CD14-positive monocyte (primary cell): Measurements from ENCODE around the gene CPNE2. TPM values are rescaled to one million over a fixed set of nuclear protein-coding genes. Genes with fewer than 3 reads are reported as not detected.

Experiments
- DNase-seq, 3 donors: peaks; one replicate each; pipeline ENCODE4 v3.0.0-alpha.2; 2011 to 2022
- H2AFZ ChIP-seq: 2 replicates; pipeline ENCODE4 v1.6.0; 2012; ENCODE audit warnings: mild to moderate bottlenecking, low read depth, low read length, inconsistent platforms; ENCODE audit not compliant: insufficient read depth, poor library complexity, severe bottlenecking
- H3K27ac ChIP-seq, 2 donors: 1 replicate in 1 of 2; 2 replicates in 1 of 2; pipeline ENCODE4 v1.5.1; 2012 to 2013; ENCODE audit warnings: low read length in 2 of 2, control low read depth in 1 of 2, inconsistent platforms in 1 of 2, low read depth in 1 of 2, mild to moderate bottlenecking in 1 of 2
- H3K27me3 ChIP-seq, 2 donors: one replicate each; pipeline versions ENCODE4 v1.6.0 to v1.6.1; 2011 to 2013; ENCODE audit warnings: low read length in 2 of 2; ENCODE audit not compliant: control insufficient read depth in 2 of 2, insufficient read depth in 2 of 2
- H3K36me3 ChIP-seq, 2 donors: replicated peaks in 1 of 2; 1 replicate in 1 of 2; 2 replicates in 1 of 2; pipeline versions ENCODE4 v1.5.1 to v1.6.1; 2012 to 2013; ENCODE audit warnings: low read length in 2 of 2, control low read depth in 1 of 2, inconsistent platforms in 1 of 2, mild to moderate bottlenecking in 1 of 2; ENCODE audit not compliant: insufficient read depth in 2 of 2, control insufficient read depth in 1 of 2
- H3K4me1 ChIP-seq, 2 donors: 1 replicate in 1 of 2; 2 replicates in 1 of 2; pipeline versions ENCODE4 v1.5.1 to v1.6.1; 2012 to 2013; ENCODE audit warnings: low read length in 2 of 2, control low read depth in 1 of 2, inconsistent platforms in 1 of 2, mild to moderate bottlenecking in 1 of 2, moderate library complexity in 1 of 2; ENCODE audit not compliant: insufficient read depth in 2 of 2, control insufficient read depth in 1 of 2
- H3K4me2 ChIP-seq: replicated peaks from 2 replicates; pipeline ENCODE3; 2012; ENCODE audit warnings: low read length, moderate library complexity, mild to moderate bottlenecking; ENCODE audit not compliant: poor library complexity, severe bottlenecking; ENCODE audit errors: extremely low read depth
- H3K4me3 ChIP-seq, 3 experiments: fragments of 200-600 bp in 1 of 3; sonication (generic) in 1 of 3; replicated peaks in 1 of 3; 1 replicate in 2 of 3; 2 replicates in 1 of 3; pipeline ENCODE4 v1.5.1; 2011 to 2013; ENCODE audit warnings: low read length in 3 of 3, mild to moderate bottlenecking in 3 of 3, control low read depth in 2 of 3, low read depth in 2 of 3, inconsistent platforms in 1 of 3, moderate library complexity in 1 of 3
- H3K79me2 ChIP-seq: 2 replicates; pipeline ENCODE4 v1.6.0; 2012; ENCODE audit warnings: mild to moderate bottlenecking, control low read depth, inconsistent platforms, low read length, moderate library complexity; ENCODE audit not compliant: insufficient read depth
- H3K9ac ChIP-seq: 2 replicates; pipeline ENCODE4 v1.6.0; 2017; ENCODE audit warnings: low read length, mild to moderate bottlenecking; ENCODE audit not compliant: insufficient read depth, poor library complexity, severe bottlenecking
- H3K9me3 ChIP-seq, 2 donors: replicated peaks in 1 of 2; 1 replicate in 1 of 2; 2 replicates in 1 of 2; pipeline versions ENCODE4 v1.5.1 to v1.6.1; 2012 to 2013; ENCODE audit warnings: low read length in 2 of 2, control low read depth in 1 of 2; ENCODE audit not compliant: control insufficient read depth in 1 of 2, insufficient read depth in 1 of 2
- H4K20me1 ChIP-seq: 2 replicates; pipeline ENCODE4 v1.6.0; 2012; ENCODE audit warnings: mild to moderate bottlenecking, low read length, control low read depth, moderate library complexity; ENCODE audit not compliant: insufficient read depth
- H3K27ac Mint-ChIP-seq, 7 donors: one replicate each; pipeline ENCODE4 v1.8.0; 2020; ENCODE audit warnings: mild to moderate bottlenecking in 7 of 7, mixed read lengths in 7 of 7, moderate library complexity in 6 of 7, inconsistent platforms in 2 of 7
- H3K27me3 Mint-ChIP-seq, 3 donors: one replicate each; pipeline ENCODE4 v1.8.0; 2021 to 2022; ENCODE audit warnings: low read depth in 3 of 3, mild to moderate bottlenecking in 3 of 3, mixed read lengths in 3 of 3, moderate library complexity in 3 of 3, inconsistent platforms in 1 of 3
- H3K36me3 Mint-ChIP-seq, 2 donors: one replicate each; pipeline ENCODE4 v1.8.0; 2020; ENCODE audit warnings: mixed read lengths in 2 of 2, inconsistent platforms in 1 of 2, mild to moderate bottlenecking in 1 of 2
- H3K4me1 Mint-ChIP-seq: one replicate; pipeline ENCODE4 v1.8.0; 2020; ENCODE audit warnings: mild to moderate bottlenecking, mixed read lengths
- H3K4me3 Mint-ChIP-seq, 2 donors: one replicate each; pipeline ENCODE4 v1.8.0; 2020; ENCODE audit warnings: mild to moderate bottlenecking in 2 of 2, mixed read lengths in 2 of 2, moderate library complexity in 1 of 2
- H3K9me3 Mint-ChIP-seq, 7 donors: one replicate each; pipeline ENCODE4 v1.8.0; 2020 to 2022; ENCODE audit warnings: mixed read lengths in 7 of 7, mild to moderate bottlenecking in 6 of 7, moderate library complexity in 6 of 7, inconsistent platforms in 2 of 7
- WGBS: methylation state at CpG from one replicate; pipeline ENCODE4 v1.1.5; 2013; ENCODE audit warnings: missing lambda C conversion rate; ENCODE audit not compliant: insufficient coverage; 5-methylcytosine and 5-hydroxymethylcytosine counted together
- intact Hi-C, 2 donors: fragments of 100-400 bp; cut with micrococcal nuclease; formaldehyde crosslinking; loops; one replicate each; pipeline versions ENCODE4 v1.15.0 to v1.15.1; 2023
- polyA minus RNA-seq: library from RNA; depleted of rRNA, polyadenylated mRNA; stranded (reverse); fragments of >200 nt; gene quantifications from 2 replicates; pipeline ENCODE4 v1.2.3, GENCODE V29; 2012
- polyA plus RNA-seq, 3 donors: library from polyadenylated mRNA; depleted of rRNA in 1 of 3; unstranded in 2 of 3; stranded (reverse) in 1 of 3; fragments of 300-500 nt in 2 of 3; fragments of >200 nt in 1 of 3; fragmentation: Illumina TruSeq in 2 of 3; gene quantifications; 1 replicate in 2 of 3; 2 replicates in 1 of 3; pipeline ENCODE4 v1.2.3, GENCODE V29; 2012 to 2021
- total RNA-seq, 12 experiments: library from RNA in 1 of 12; stranded (reverse) in 1 of 12; fragments of 120-200 nt in 1 of 12; gene quantifications; one replicate each; pipeline ENCODE4 v1.2.4 and lab custom pipeline; 2013 to 2026; ENCODE audit warnings: mixed read lengths in 6 of 12, inconsistent platforms in 1 of 12
- TF ChIP-seq, protein P1 (sequence below): fragments of 200-600 bp; IDR thresholded peaks from one replicate; pipeline ENCODE4 v1.8.0; 2022; ENCODE audit warnings: antibody characterized with exemption, mild to moderate bottlenecking

The CPNE2 gene
- total RNA-seq (2013) = 26.7 TPM
- 10 to 100 TPM; 18.3 to 68.8 (median 23.9) TPM for polyA plus RNA-seq
- polyA minus RNA-seq = 22.9 and 23.3 TPM in 2 replicates
- total RNA-seq (lab: John Stamatoyannopoulos, UW) = 8.4 to 36.3 (median 29.0) reads per million in 11 experiments

GRCh38 chr16:57091975-57092785, at the start of gene CPNE2:
CPNE2 (plus strand) TSS chr16:57092583; CDS start chr16:57110743, 18,160 bp downstream.
- no peaks in the 10 kb centered on the region for H3K9me3 ChIP-seq
- H3K27ac Mint-ChIP-seq = peak within 1 kb of the TSS; percentile 70 to 89 (median 86)
- intact Hi-C loops = loop anchor here in 1 of 2 donors (5.0 kb wide), 1 partner anchor 90 kb away; no protein-coding TSS in a partner anchor
- TF ChIP-seq, protein P1, sequence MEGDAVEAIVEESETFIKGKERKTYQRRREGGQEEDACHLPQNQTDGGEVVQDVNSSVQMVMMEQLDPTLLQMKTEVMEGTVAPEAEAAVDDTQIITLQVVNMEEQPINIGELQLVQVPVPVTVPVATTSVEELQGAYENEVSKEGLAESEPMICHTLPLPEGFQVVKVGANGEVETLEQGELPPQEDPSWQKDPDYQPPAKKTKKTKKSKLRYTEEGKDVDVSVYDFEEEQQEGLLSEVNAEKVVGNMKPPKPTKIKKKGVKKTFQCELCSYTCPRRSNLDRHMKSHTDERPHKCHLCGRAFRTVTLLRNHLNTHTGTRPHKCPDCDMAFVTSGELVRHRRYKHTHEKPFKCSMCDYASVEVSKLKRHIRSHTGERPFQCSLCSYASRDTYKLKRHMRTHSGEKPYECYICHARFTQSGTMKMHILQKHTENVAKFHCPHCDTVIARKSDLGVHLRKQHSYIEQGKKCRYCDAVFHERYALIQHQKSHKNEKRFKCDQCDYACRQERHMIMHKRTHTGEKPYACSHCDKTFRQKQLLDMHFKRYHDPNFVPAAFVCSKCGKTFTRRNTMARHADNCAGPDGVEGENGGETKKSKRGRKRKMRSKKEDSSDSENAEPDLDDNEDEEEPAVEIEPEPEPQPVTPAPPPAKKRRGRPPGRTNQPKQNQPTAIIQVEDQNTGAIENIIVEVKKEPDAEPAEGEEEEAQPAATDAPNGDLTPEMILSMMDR = no peak
- peaks cover 10 to 24% of the 10 kb centered on the region in 2 donors for H3K36me3 Mint-ChIP-seq
- H3K4me3 Mint-ChIP-seq = peak within 1 kb of the TSS; percentile 78 to 87
- H3K27me3 Mint-ChIP-seq = peaks cover 0 to 5% (median 0%) of the 10 kb centered on the region in 3 donors
- peak within 1 kb of the TSS; percentile 54 to 86 (median 77) for H3K4me3 ChIP-seq
- peaks cover 56% of the 10 kb centered on the region for H3K4me1 Mint-ChIP-seq
- peak within 1 kb of the TSS; percentile 59 to 76 for H3K27ac ChIP-seq
- peak within 1 kb of the TSS; percentile 82 for H3K4me2 ChIP-seq
- under 1% methylated on average over 85 of the region's 100 CpGs for WGBS
- H4K20me1 ChIP-seq = peaks cover 26% of the 10 kb centered on the region
- peaks cover 42% of the 10 kb centered on the region for H3K79me2 ChIP-seq
- peak within 1 kb of the TSS; percentile 96 for H2AFZ ChIP-seq
- DNase-seq = peak in 2 of 3 donors; percentile 30 to 40
- no peaks in the 10 kb centered on the region for H3K27me3 ChIP-seq
- H3K36me3 ChIP-seq = peaks cover 0 to under 1% of the 10 kb centered on the region in 2 donors
- no peaks in the 10 kb centered on the region for H3K9me3 Mint-ChIP-seq
- peak within 1 kb of the TSS; percentile 79 for H3K9ac ChIP-seq
- peaks cover 41 to 48% of the 10 kb centered on the region in 2 donors for H3K4me1 ChIP-seq

DNA sequence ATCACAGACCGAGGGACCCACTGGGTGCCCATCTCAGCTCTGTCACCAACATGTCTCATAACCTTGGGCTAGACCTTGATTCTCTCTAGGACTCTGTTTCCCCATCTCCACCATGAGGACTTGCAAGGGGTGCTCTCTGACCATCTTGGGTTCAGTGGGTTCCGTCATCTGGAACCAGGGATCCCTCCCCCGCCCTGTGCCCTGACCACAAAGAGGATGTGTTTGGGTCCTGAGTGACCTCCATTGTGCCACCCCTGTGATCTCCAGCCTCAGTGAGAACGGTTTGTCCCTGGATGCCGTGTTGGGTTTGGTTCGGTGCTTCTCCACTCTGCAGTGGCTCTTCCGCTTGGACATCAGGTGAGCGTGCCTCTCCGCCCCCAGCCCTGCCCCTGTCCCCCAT, 49.1 kb upstream of the CPNE2 start:
- peaks cover 61 to 84% of the 10 kb centered on the region in 2 donors for H3K36me3 Mint-ChIP-seq
- H3K9me3 Mint-ChIP-seq = peaks cover 0 to 3% (median 0%) of the 10 kb centered on the region in 7 donors
- peaks cover 37 to 62% of the 10 kb centered on the region in 2 donors for H3K36me3 ChIP-seq
- H3K27me3 ChIP-seq = no peaks in the 10 kb centered on the region
- H2AFZ ChIP-seq = no peak overlapping the region
- H3K9ac ChIP-seq = peak overlapping the region; percentile 48
- intact Hi-C loops = loop anchor here in 1 of 2 donors (5.0 to 10.0 kb wide), 2 partner anchors 76 to 178 kb away; partner anchors contain the start of gene SLC12A3
- peaks cover 63% of the 10 kb centered on the region for H3K79me2 ChIP-seq
- H3K4me1 ChIP-seq = peaks cover 73 to 75% of the 10 kb centered on the region in 2 donors
- H3K4me1 Mint-ChIP-seq = peaks cover 75% of the 10 kb centered on the region
- peak overlapping the region; percentile 89 to 90 for H3K27ac ChIP-seq
- peak overlapping the region; percentile 90 to 97 (median 93) for H3K27ac Mint-ChIP-seq
- H3K27me3 Mint-ChIP-seq = peaks cover 0 to 6% (median 2%) of the 10 kb centered on the region in 3 donors
- H3K4me2 ChIP-seq = peak overlapping the region; percentile 52
- TF ChIP-seq, protein P1 = no peak
- peak in 2 of 3 donors; percentile 15 to 28 for DNase-seq
- H3K9me3 ChIP-seq = no peaks in the 10 kb centered on the region
- 65% methylated on average over 5 of the region's 9 CpGs for WGBS
- no peak overlapping the region for H3K4me3 Mint-ChIP-seq
- peak overlapping the region in 1 of 3 experiments; percentile 63 for H3K4me3 ChIP-seq
- H4K20me1 ChIP-seq = no peaks in the 10 kb centered on the region
